HG02973 (cell line): ENCODE measurements around the gene NPAS2.
A peak's percentile ranks its signal among the peaks of the same experiment; 100 is the strongest.

Experiments used
- ATAC-seq: cut with Tn5 transposase; IDR thresholded peaks from one replicate; pipeline ENCODE4 v1.9.1; 2021; ENCODE audit warnings: moderate library complexity; ENCODE audit not compliant: unreplicated experiment

NPAS2 gene

GRCh38 chr2:101004620-101005325, 184.8 kb downstream of the NPAS2 start:
- no peak for ATAC-seq

GRCh38 chr2:101006065-101006715, 186.3 kb downstream of the NPAS2 start:
- no peak for ATAC-seq

- ATAC-seq: no peak
Observed at GRCh38 chr2:101007415-101008345, 187.7 kb downstream of the NPAS2 start.

GRCh38 chr2:101011152-101011551, 191.2 kb downstream of the NPAS2 start:
- no peak for ATAC-seq

GRCh38 chr2:101012054-101012705, 192.2 kb downstream of the NPAS2 start:
- peak; percentile 93 for ATAC-seq

GRCh38 chr2:101012706-101013181, 192.8 kb downstream of the NPAS2 start:
- ATAC-seq: no peak

GRCh38 chr2:101014264-101014857, 194.4 kb downstream of the NPAS2 start:
- ATAC-seq: no peak

- ATAC-seq: no peak
Observed at GRCh38 chr2:101017371-101017770, 197.4 kb downstream of the NPAS2 start.

GRCh38 chr2:101018934-101019333, 199.0 kb downstream of the NPAS2 start:
- no peak for ATAC-seq

GRCh38 chr2:101022221-101022620, 202.3 kb downstream of the NPAS2 start:
- ATAC-seq: no peak

- ATAC-seq: no peak
Observed at GRCh38 chr2:101023327-101024107, 203.6 kb downstream of the NPAS2 start.

GRCh38 chr2:101025561-101025960, 205.6 kb downstream of the NPAS2 start:
- no peak for ATAC-seq

- no peak for ATAC-seq
Observed at GRCh38 chr2:101026253-101026701, 206.3 kb downstream of the NPAS2 start.

- ATAC-seq: no peak
Observed at GRCh38 chr2:101026923-101027469, 207.1 kb downstream of the NPAS2 start.

- no peak for ATAC-seq
Observed at GRCh38 chr2:101027852-101028251, 207.9 kb downstream of the NPAS2 start.

GRCh38 chr2:101030866-101031554, 211.1 kb downstream of the NPAS2 start:
- ATAC-seq: no peak

GRCh38 chr2:101032084-101032776, 212.3 kb downstream of the NPAS2 start:
- no peak for ATAC-seq

GRCh38 chr2:101036562-101036961, 216.6 kb downstream of the NPAS2 start:
- ATAC-seq: no peak
